ENCODE data around the gene COL21A1.

DNA sequence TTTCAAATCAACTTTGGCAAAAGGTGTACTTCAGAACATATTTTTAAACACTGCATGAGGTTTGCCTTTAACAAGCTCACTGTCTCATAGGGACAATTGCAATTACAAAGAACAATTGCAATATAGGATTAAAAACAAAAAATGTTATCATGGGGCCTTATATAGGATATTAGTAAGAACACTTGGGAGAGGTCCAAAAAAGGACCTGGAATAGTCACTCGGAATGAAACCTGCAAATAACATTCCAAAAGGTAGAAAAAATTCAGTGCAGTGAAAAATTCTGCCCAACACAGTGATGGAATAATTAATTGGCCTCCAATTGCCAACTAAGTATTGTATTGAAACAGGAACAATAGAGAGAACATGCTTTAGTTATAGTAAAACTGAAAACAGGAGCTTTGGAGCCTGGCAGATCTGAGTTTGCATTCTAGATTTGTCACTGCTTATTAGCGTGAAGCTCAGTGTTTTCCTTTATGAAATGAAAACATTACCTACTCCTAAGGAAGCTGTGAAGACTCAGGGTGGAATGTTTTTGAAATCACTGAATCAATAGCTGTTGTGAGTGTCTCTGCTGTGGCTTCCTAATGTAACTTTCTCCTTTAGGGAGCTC is 199.3 kb downstream of the COL21A1 start:
- TF ChIP-seq POLR2AphosphoS5 (IDR thresholded peaks at IDR 0.05; ENCODE audit: insufficient read depth in 1 of 2, low read depth in 1 of 2) (no peak), POLR2A (IDR thresholded peaks at IDR 0.05) (no peak)
- TF ChIP-seq, protein P1, sequence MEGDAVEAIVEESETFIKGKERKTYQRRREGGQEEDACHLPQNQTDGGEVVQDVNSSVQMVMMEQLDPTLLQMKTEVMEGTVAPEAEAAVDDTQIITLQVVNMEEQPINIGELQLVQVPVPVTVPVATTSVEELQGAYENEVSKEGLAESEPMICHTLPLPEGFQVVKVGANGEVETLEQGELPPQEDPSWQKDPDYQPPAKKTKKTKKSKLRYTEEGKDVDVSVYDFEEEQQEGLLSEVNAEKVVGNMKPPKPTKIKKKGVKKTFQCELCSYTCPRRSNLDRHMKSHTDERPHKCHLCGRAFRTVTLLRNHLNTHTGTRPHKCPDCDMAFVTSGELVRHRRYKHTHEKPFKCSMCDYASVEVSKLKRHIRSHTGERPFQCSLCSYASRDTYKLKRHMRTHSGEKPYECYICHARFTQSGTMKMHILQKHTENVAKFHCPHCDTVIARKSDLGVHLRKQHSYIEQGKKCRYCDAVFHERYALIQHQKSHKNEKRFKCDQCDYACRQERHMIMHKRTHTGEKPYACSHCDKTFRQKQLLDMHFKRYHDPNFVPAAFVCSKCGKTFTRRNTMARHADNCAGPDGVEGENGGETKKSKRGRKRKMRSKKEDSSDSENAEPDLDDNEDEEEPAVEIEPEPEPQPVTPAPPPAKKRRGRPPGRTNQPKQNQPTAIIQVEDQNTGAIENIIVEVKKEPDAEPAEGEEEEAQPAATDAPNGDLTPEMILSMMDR (IDR thresholded peaks at IDR 0.05) = no peak

Data from vagina (tissue), 2 donors.